ENCODE results near the gene EXPH5. TPM values are rescaled to one million over a fixed set of nuclear protein-coding genes. Genes with fewer than 3 reads are reported as not detected.

The EXPH5 gene
- total RNA-seq, 2 donors from 2014 or later: 0.95 to 1.3 TPM

- intact Hi-C loops (cut with DNase I): no loop called here
Measured at GRCh38 chr11:108530426-108530825, 63.1 kb downstream of the EXPH5 start.

DNA sequence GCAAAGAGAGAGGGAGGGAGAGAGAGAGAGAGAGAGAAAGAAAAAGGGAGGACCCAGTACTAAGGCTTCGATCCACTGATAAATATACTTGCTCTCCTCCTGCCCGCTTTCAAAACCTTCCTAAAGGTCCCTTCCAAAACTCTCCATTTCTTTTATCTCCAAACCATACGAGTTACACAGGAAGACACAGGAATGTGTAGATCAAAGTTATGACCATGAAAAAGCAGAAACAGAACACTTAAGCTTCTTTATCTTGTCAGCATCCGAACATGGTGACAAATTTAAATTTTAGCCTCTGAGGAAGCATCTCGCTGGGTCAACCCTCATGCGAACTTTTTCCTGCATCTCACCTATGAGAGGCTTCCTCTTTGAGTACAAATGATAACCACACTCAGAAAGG is 66.2 kb downstream of the EXPH5 start:
- intact Hi-C loops (cut with DNase I): no loop called here
- DNase-seq (ENCODE audit: low spot score): no peak

More at GRCh38 chr11:108530426-108530825, 63.1 kb downstream of the EXPH5 start:
- DNase-seq (ENCODE audit: low spot score): no peak

DNA sequence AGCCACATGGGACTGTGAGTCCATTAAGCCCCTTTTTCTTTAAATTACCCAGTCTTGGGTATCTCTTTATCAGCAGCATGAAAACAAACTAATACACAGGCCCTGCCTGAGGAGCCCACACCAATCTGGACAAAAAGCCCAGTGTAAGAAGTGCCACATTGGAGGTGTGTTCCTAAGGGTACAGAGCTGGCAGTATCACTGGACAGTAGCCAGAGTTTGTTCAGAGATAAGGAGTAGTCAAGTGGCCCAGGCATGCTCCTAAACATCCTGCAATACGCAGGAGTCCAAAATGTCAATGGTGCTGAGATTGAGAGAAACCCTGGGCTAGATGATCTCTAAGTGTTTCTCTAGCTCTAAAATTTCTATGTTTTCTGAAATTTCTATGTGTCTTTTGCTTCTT is 68.4 kb downstream of the EXPH5 start:
- no peak for DNase-seq (ENCODE audit: low spot score)
- intact Hi-C loops (cut with DNase I): no loop called here

GRCh38 chr11:108524422-108524821 is 69.1 kb downstream of the EXPH5 start:
- no peak for DNase-seq (ENCODE audit: low spot score)
- intact Hi-C loops (cut with DNase I): no loop called here

- DNase-seq (ENCODE audit: low spot score): no peak
- intact Hi-C loops (cut with DNase I): no loop called here
Measured at GRCh38 chr11:108522318-108522717, 71.2 kb downstream of the EXPH5 start.

DNA sequence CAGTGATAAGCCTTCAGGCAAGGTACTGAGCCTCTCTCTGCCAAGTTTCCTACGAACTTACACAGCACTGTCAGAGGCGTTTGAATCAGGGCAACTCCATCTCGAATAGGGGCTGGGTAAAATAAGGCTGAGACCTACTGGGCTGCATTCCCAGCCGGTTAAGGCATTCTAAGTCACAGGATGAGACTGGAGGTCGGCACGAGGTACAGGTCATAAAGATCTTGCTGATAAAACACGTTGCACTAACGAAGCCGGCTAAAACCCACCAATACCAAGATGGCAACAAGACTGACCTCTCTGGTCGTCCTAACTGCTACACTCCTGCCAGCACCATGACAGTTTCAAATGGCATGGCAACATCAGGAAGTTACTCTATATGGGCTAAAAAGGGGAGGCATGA is 75.0 kb downstream of the EXPH5 start:
- intact Hi-C loops (cut with DNase I): no loop called here
- DNase-seq (ENCODE audit: low spot score): no peak

DNA sequence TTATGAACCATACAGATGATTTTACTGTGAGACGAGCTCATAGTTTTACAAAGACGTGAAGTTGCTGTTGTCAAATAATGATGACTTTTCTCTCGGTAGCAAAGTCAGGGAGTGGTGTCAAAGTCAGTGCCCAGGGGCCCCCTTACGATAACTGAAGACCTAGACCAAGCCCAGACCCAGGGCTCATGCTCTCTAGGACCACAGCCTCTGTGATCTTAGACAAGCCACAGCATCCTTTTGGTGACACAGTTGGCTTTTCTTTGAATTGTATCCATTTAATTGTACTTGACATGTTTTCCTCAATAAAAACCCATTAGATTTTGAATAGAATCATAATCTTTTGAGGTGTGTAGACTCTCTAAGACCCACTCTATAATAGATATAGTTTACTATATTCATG is 77.4 kb downstream of the EXPH5 start:
- intact Hi-C loops (cut with DNase I): no loop called here
- no peak for DNase-seq (ENCODE audit: low spot score)

- DNase-seq (ENCODE audit: low spot score): no peak
- intact Hi-C loops (cut with DNase I): no loop called here
Measured at GRCh38 chr11:108512708-108513107, 80.9 kb downstream of the EXPH5 start.

DNA sequence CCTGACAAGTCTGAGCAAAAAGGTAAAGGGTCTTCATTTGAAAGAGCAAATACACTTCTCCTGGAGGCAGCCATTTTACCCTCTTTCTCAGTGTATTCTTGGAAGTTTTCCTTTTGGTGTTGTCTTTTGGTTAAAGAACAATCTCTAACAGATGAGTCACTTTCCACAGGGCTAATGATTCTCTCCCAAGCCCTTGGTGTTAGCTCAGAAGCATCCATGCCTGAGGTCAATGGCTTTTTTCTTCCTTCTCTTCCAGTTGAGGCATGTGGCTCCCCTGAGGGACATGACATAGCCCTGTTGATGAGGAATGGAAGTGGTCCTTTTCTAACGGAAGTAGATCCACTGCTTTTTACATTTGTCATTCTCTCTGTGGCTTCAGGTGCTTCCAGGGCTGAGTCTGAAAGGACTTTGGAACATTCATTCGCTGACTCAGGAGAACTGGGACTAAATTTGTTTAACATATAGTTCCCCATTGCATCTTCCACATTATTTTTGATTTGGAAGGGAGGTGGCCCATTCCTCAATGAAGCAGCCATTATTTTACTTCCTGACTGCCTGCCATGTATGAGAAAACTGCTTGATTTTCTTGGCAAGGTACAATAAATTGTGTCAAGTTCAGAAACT is 81.6 kb downstream of the EXPH5 start:
- intact Hi-C loops (cut with DNase I): no loop called here
- DNase-seq (ENCODE audit: low spot score): no peak

DNA sequence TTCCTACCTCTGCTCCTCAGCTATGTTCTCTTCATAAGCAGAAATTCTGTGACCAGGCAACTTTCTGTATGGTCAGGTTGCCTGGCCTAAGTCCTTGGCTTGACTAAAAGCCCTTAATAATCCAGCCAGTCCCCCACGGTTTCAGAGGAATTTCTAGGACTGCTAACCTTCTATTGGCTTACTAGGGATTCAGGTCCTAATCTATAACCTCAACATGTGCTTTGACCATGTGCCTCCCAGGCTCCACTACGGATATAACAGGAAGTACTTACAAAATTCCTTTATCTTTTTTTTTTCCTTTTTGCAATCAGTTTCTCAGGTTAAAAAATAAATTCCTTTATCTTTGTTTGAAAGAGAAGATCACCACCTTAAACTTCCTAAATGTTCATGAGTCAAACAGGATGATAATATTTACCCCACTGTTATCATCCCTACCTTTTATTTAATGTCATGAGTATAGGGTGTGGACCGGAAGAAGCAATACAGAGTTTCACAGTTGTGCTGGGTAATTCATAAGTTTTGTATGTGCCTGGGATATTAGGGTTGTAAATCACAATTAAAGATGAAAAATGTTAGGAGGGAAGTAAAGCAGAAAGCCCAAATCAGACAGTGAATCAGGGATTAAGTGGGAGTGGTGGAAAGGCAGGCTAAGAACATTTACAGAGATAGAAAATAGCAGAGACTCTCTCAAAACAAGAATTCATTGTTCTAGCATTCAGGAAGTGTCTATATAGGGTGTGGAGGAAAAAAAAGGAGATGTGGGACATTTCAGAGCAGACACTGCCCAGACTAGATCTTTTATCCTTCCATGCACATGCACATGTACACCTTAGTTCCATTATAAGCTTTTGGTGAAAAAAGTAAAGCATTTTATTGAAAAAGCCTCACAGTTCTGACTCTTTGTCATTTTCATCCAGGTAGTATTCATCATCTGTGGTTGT is 84.6 kb downstream of the EXPH5 start:
- intact Hi-C loops (cut with DNase I): no loop called here

DNA sequence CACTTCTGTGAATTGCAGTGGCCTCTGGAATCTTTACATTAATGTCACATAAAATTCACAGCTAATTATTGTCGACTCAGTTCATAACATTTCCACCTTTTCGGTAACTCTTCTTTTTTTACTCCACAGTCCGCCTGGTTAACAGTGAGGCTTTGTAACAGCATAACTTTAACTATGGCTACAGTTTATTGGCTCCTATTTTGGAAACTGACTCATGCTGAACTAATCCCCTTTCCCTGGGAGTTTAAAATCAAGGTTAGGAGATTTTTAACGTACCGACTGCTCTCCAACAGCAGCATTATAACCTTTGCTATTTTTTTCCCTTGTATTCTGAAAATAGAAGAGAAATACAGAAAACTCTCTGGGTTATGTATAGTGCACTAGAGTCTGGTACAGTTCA is 92.2 kb downstream of the EXPH5 start:
- DNase-seq (ENCODE audit: low spot score): no peak
- intact Hi-C loops (cut with DNase I): no loop called here

More for the DNA sequence above, 84.6 kb downstream of the EXPH5 start:
- no peak for DNase-seq (ENCODE audit: low spot score)

GRCh38 chr11:108500721-108501120 is 92.8 kb downstream of the EXPH5 start:
- DNase-seq (ENCODE audit: low spot score): no peak
- intact Hi-C loops (cut with DNase I): no loop called here

DNA sequence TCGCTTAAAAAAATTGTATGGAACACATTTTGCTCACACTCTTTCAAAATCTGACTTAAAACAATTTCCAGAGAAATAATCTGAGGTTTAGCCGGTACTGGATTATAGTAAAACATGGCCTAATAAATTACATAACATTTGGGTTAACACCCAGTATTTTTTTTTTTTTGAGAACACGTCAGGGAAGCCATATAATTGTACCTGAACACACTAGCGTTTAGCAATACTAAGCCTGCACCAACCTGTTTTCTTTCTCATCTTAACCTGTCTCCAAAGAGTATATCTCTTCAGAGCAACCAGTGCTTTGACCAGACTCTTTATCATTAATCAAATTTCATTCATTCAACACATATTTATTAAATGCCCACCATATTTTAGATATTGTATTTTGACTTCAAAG is 93.4 kb downstream of the EXPH5 start:
- DNase-seq (ENCODE audit: low spot score): no peak
- intact Hi-C loops (cut with DNase I): no loop called here

- intact Hi-C loops (cut with DNase I): no loop called here
- DNase-seq (ENCODE audit: low spot score): no peak
Measured at GRCh38 chr11:108498816-108499408, 94.7 kb downstream of the EXPH5 start.

DNA sequence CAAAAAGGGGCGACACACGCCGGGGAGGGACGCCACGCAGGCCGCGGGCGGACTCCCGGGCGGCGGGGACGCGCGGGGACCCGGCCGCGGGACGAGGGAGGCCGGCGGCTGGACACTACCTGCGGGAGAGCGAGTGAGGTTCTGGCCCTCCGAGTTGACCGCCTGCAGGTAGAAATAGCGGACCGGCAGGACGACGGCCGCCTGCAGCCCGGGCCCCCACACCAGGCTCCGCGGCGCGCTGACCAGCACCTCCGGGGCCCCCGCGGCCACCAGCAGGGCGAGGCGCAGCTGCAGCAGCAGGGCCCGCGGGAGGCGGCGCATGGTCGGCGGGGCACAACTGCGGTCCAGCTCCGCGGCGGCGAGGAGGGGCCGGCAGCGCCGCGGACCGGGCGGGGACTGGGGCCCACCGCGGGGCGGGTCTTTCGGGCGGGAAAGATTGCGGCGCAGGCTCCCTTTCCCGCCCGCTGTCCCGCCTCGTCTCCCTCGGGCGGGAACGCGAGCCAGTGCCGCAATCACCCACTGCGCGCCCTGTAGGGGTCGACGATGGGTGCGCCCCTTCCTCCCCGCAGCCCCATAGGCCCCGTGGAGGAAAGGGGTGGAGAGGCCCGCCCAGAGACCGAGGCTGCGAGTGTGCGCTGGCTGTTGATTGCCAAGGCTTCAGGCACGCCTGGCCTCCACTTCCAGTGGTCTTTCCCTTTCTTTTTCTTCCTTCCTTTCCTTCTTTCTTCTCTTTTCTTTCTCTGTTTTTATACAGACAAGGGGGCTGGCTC is 95.3 kb downstream of the EXPH5 start, which contains the start of gene POGLUT3:
Gene POGLUT3 (minus strand): TSS at position 339 of the 770 bp plus-strand sequence. CDS start 18 bp downstream, at position 321.
- intact Hi-C loops (cut with DNase I): no loop called here
- DNase-seq (ENCODE audit: low spot score): peak; percentile 87

DNA sequence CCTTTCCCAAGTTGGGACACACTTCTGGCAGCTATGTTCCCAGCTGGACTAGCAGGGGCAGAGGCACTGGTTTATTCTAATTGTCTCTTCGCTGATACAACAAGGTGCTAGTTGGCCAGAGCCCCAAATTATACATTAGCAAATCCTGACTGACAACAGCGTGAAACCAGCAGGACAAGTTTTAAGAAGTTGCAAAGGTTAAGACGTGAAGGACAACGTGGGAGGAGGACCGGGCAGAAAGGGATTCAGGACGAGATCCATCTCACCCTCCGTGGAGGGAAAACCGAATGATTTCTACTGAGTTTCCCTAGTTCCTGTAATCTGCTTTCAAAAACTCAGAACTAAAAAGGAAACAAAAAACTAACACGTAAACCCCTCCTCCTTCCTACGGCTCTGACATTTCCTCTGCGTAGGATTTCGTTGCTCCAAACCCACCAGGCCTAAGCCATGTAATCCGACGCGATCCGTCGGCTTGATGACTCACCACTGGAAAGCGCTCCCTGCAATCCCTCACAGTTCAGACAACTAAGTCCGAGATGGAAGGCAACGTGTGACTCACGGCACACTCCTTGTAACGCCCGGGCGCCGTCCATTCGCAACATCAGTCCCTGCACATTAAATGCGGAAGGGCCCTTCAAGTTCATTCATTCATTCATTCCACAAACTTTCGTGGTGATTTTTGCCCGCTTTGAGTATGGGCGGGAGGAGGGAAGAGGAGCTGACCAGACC is 96.1 kb downstream of the EXPH5 start:
- DNase-seq (ENCODE audit: low spot score): peak; percentile 97
- intact Hi-C loops (cut with DNase I): no loop called here

- intact Hi-C loops (cut with DNase I): no loop called here
Measured at GRCh38 chr11:108496643-108497256, 96.8 kb downstream of the EXPH5 start.

DNA sequence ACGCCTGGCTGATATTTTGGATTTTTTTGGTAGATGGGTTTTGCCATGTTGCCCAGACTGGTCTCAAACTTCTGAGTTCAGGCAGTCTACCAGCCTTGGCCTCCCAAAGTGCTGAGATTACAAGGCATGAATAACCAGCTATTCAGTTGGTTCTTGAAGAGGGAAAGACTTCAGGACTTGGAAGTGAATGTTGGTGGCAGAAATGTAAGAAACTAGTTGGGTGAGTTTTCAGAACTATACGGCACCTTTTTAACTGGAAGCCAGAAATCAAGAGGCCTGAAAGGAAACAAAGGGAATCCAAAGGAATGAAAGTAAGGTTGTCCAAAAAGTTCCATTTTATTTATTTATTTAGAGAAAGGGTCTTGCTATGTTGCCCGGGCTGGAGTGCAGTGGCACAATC is 98.2 kb downstream of the EXPH5 start:
- no peak for DNase-seq (ENCODE audit: low spot score)
- intact Hi-C loops (cut with DNase I): no loop called here

More at GRCh38 chr11:108496643-108497256, 96.8 kb downstream of the EXPH5 start:
- no peak for DNase-seq (ENCODE audit: low spot score)

Data from posterior vena cava (tissue), 2 donors.